Measurements from ENCODE around the gene ZNF598. TPM values are rescaled to one million over a fixed set of nuclear protein-coding genes. Genes with fewer than 3 reads are reported as not detected.
"Not testable (repeated sequence)": the region's sequence is repeated elsewhere in the genome, so short reads cannot be mapped to it uniquely, and the experiment has no call there.

ZNF598 gene
- polyA plus RNA-seq, 4 donors: 17.6 to 27.5 (median 18.1) TPM

- not testable (repeated sequence) for DNase-seq (ENCODE audit: low read depth in 4 of 4, low spot score in 3 of 4)
These were observed 47.2 kb downstream of the ZNF598 start for GRCh38 chr16:1962161-1963153.

- DNase-seq (ENCODE audit: low read depth in 4 of 4, low spot score in 3 of 4): no peak
These were observed 48.0 kb downstream of the ZNF598 start for GRCh38 chr16:1961651-1962067.

- no peak for DNase-seq (ENCODE audit: low read depth in 4 of 4, low spot score in 3 of 4)
These were observed 48.7 kb downstream of the ZNF598 start for GRCh38 chr16:1960665-1961630.

- peak; percentile 77 to 88 (median 78) for DNase-seq (ENCODE audit: low read depth in 4 of 4, low spot score in 3 of 4)
These were observed 50.2 kb downstream of the ZNF598 start, which contains the start of gene NDUFB10 for GRCh38 chr16:1959269-1960039. Gene NDUFB10, plus strand, starts transcription at chr16:1959538. Its CDS starts 87 bp downstream, at chr16:1959625.

GRCh38 chr16:1958715-1959268 is 50.8 kb downstream of the ZNF598 start:
- no peak for DNase-seq (ENCODE audit: low read depth in 4 of 4, low spot score in 3 of 4)

GRCh38 chr16:1958143-1958491 is 51.5 kb downstream of the ZNF598 start:
- not testable (repeated sequence) for DNase-seq (ENCODE audit: low read depth in 4 of 4, low spot score in 3 of 4)

- not testable (repeated sequence) for DNase-seq (ENCODE audit: low read depth in 4 of 4, low spot score in 3 of 4)
These were observed 52.0 kb downstream of the ZNF598 start for GRCh38 chr16:1957434-1958142.

- no peak for DNase-seq (ENCODE audit: low read depth in 4 of 4, low spot score in 3 of 4)
These were observed 55.9 kb downstream of the ZNF598 start for GRCh38 chr16:1953734-1954133.

GRCh38 chr16:1950559-1950958 is 59.1 kb downstream of the ZNF598 start:
- DNase-seq (ENCODE audit: low read depth in 4 of 4, low spot score in 3 of 4): no peak

GRCh38 chr16:1950047-1950446 is 59.6 kb downstream of the ZNF598 start:
- no peak for DNase-seq (ENCODE audit: low read depth in 4 of 4, low spot score in 3 of 4)

GRCh38 chr16:1949507-1949906 is 60.1 kb downstream of the ZNF598 start:
- no peak for DNase-seq (ENCODE audit: low read depth in 4 of 4, low spot score in 3 of 4)

Other genes with a start within 250 kb of the ZNF598 start
- gene NME3, start 238.3 kb downstream of the ZNF598 start, polyA plus RNA-seq (ENCODE audit: insufficient read length in 4 of 4): 10 to 100 TPM; 23.2 to 49.8 (median 24.3) TPM
- gene EME2, start 237.0 kb downstream of the ZNF598 start, polyA plus RNA-seq (ENCODE audit: insufficient read length in 4 of 4): 10 to 100 TPM in 1 of 4 donors, 1 to 10 TPM in 3; 6.7 to 10.7 (median 8.6) TPM
- 10 to 100 TPM; 64.2 to 87.3 (median 66.9) TPM for gene MRPS34, start 236.7 kb downstream of the ZNF598 start, polyA plus RNA-seq (ENCODE audit: insufficient read length in 4 of 4)
- 10 to 100 TPM; 34.9 to 58.0 (median 38.5) TPM for gene SPSB3, start 227.2 kb downstream of the ZNF598 start, polyA plus RNA-seq (ENCODE audit: insufficient read length in 4 of 4)
- 10 to 100 TPM; 36.8 to 62.7 (median 40.5) TPM for gene NUBP2, start 226.9 kb downstream of the ZNF598 start, polyA plus RNA-seq (ENCODE audit: insufficient read length in 4 of 4)
- 1 to 10 TPM; 2.2 to 4.6 (median 2.7) TPM for gene IGFALS, start 216.1 kb downstream of the ZNF598 start, polyA plus RNA-seq (ENCODE audit: insufficient read length in 4 of 4)
- gene HAGH, start 183.0 kb downstream of the ZNF598 start, polyA plus RNA-seq (ENCODE audit: insufficient read length in 4 of 4): 10 to 100 TPM; 34.3 to 51.3 (median 37.5) TPM
- 10 to 100 TPM; 35.4 to 52.7 (median 43.9) TPM for gene FAHD1, start 182.6 kb downstream of the ZNF598 start, polyA plus RNA-seq (ENCODE audit: insufficient read length in 4 of 4)
- gene MEIOB, start 137.7 kb downstream of the ZNF598 start, polyA plus RNA-seq (ENCODE audit: insufficient read length in 4 of 4): 1 to 10 TPM in 2 of 4 donors, under 1 TPM in 2; 0.37 to 1.7 (median 1.2) TPM
- under 1 TPM; 0.14 to 0.88 (median 0.32) TPM for gene HS3ST6, start 91.4 kb downstream of the ZNF598 start, polyA plus RNA-seq (ENCODE audit: insufficient read length in 4 of 4)
- 10 to 100 TPM; 62.5 to 86.2 (median 67.2) TPM for gene MSRB1, start 66.6 kb downstream of the ZNF598 start, polyA plus RNA-seq (ENCODE audit: insufficient read length in 4 of 4)
- gene RPL3L, start 55.1 kb downstream of the ZNF598 start, polyA plus RNA-seq (ENCODE audit: insufficient read length in 4 of 4): under 1 TPM; 0.18 to 0.31 (median 0.21) TPM
- gene NDUFB10, start 50.3 kb downstream of the ZNF598 start, polyA plus RNA-seq (ENCODE audit: insufficient read length in 4 of 4): 100 to 1,000 TPM; 125 to 156 (median 130) TPM
- 1,000 to 10,000 TPM; 1,839 to 2,451 (median 2,117) TPM for gene RPS2, start 45.0 kb downstream of the ZNF598 start, polyA plus RNA-seq (ENCODE audit: insufficient read length in 4 of 4)
- not detected for gene RNF151, start 43.0 kb downstream of the ZNF598 start, polyA plus RNA-seq (ENCODE audit: insufficient read length in 4 of 4)
- gene TBL3, start 37.8 kb downstream of the ZNF598 start, polyA plus RNA-seq (ENCODE audit: insufficient read length in 4 of 4): 10 to 100 TPM; 26.0 to 47.2 (median 35.0) TPM
- under 1 TPM; 0.52 to 0.97 (median 0.65) TPM for gene NOXO1, start 28.4 kb downstream of the ZNF598 start, polyA plus RNA-seq (ENCODE audit: insufficient read length in 4 of 4)
- gene GFER, start 25.6 kb downstream of the ZNF598 start, polyA plus RNA-seq (ENCODE audit: insufficient read length in 4 of 4): 10 to 100 TPM; 24.2 to 36.0 (median 27.1) TPM
- gene SYNGR3, start 19.9 kb downstream of the ZNF598 start, polyA plus RNA-seq (ENCODE audit: insufficient read length in 4 of 4): 1 to 10 TPM; 1.2 to 2.6 (median 2.3) TPM
- 10 to 100 TPM in 1 of 4 donors, 1 to 10 TPM in 3; 3.8 to 10.3 (median 5.5) TPM for gene NPW, start 10.0 kb upstream of the ZNF598 start, polyA plus RNA-seq (ENCODE audit: insufficient read length in 4 of 4)
- 100 to 1,000 TPM; 117 to 185 (median 126) TPM for gene NHERF2, start 17.1 kb upstream of the ZNF598 start, polyA plus RNA-seq (ENCODE audit: insufficient read length in 4 of 4)
- gene NTHL1, start 38.0 kb upstream of the ZNF598 start, polyA plus RNA-seq (ENCODE audit: insufficient read length in 4 of 4): 10 to 100 TPM; 17.6 to 26.6 (median 19.0) TPM
- gene TSC2, start 38.2 kb upstream of the ZNF598 start, polyA plus RNA-seq (ENCODE audit: insufficient read length in 4 of 4): 100 to 1,000 TPM; 121 to 152 (median 136) TPM
- gene PKD1, start 126.1 kb upstream of the ZNF598 start, polyA plus RNA-seq (ENCODE audit: insufficient read length in 4 of 4): 100 to 1,000 TPM in 1 of 4 donors, 10 to 100 TPM in 3; 55.0 to 101 (median 69.2) TPM
- gene RAB26, start 138.8 kb upstream of the ZNF598 start, polyA plus RNA-seq (ENCODE audit: insufficient read length in 4 of 4): 1 to 10 TPM; 2.0 to 3.5 (median 2.4) TPM
- 10 to 100 TPM; 53.7 to 63.4 (median 57.5) TPM for gene TRAF7, start 146.0 kb upstream of the ZNF598 start, polyA plus RNA-seq (ENCODE audit: insufficient read length in 4 of 4)
- gene CASKIN1, start 186.8 kb upstream of the ZNF598 start, polyA plus RNA-seq (ENCODE audit: insufficient read length in 4 of 4): 1 to 10 TPM; 1.2 to 3.1 (median 1.4) TPM
- 10 to 100 TPM; 43.9 to 49.5 (median 46.3) TPM for gene MLST8, start 195.6 kb upstream of the ZNF598 start, polyA plus RNA-seq (ENCODE audit: insufficient read length in 4 of 4)
- 1 to 10 TPM; 4.1 to 9.2 (median 5.4) TPM for gene BRICD5, start 201.0 kb upstream of the ZNF598 start, polyA plus RNA-seq (ENCODE audit: insufficient read length in 4 of 4)
- 10 to 100 TPM; 12.7 to 15.5 (median 14.1) TPM for gene PGP, start 205.0 kb upstream of the ZNF598 start, polyA plus RNA-seq (ENCODE audit: insufficient read length in 4 of 4)
- gene E4F1, start 213.8 kb upstream of the ZNF598 start, polyA plus RNA-seq (ENCODE audit: insufficient read length in 4 of 4): 10 to 100 TPM; 15.9 to 25.4 (median 16.8) TPM
- gene DNASE1L2, start 226.6 kb upstream of the ZNF598 start, polyA plus RNA-seq (ENCODE audit: insufficient read length in 4 of 4): 1 to 10 TPM in 2 of 4 donors, under 1 TPM in 2; 0.86 to 1.8 (median 0.95) TPM
- gene ECI1, start 241.8 kb upstream of the ZNF598 start, polyA plus RNA-seq (ENCODE audit: insufficient read length in 4 of 4): 100 to 1,000 TPM in 1 of 4 donors, 10 to 100 TPM in 3; 57.6 to 101 (median 69.3) TPM

Measured in right renal pelvis (tissue), 4 donors.